B cell (primary cell): ENCODE results near the gene SLC25A13.

Experiments
- CTCF ChIP-seq: fragments of 200-600 bp; IDR thresholded peaks from one replicate; pipeline ENCODE4 v1.8.0; 2022; ENCODE audit warnings: antibody characterized with exemption, mild to moderate bottlenecking
- EZH2 ChIP-seq: IDR thresholded peaks from 2 replicates; pipeline ENCODE4 v1.6.1; 2012; ENCODE audit warnings: borderline replicate concordance, low read depth, mild to moderate bottlenecking, moderate library complexity, low read length; ENCODE audit not compliant: insufficient read depth, poor library complexity, severe bottlenecking

GRCh38 chr7:96179341-96179740, 142.6 kb downstream of the SLC25A13 start:
- TF ChIP-seq CTCF, result no peak
- TF ChIP-seq EZH2, result no peak
